HG03378 (cell line): ENCODE data around the gene MAML3.

ENCODE experiments used
- ATAC-seq: cut with Tn5 transposase; IDR thresholded peaks from one replicate; pipeline ENCODE4 v1.9.1; 2021; ENCODE audit warnings: mild to moderate bottlenecking, moderate library complexity; ENCODE audit not compliant: unreplicated experiment

MAML3 gene

DNA sequence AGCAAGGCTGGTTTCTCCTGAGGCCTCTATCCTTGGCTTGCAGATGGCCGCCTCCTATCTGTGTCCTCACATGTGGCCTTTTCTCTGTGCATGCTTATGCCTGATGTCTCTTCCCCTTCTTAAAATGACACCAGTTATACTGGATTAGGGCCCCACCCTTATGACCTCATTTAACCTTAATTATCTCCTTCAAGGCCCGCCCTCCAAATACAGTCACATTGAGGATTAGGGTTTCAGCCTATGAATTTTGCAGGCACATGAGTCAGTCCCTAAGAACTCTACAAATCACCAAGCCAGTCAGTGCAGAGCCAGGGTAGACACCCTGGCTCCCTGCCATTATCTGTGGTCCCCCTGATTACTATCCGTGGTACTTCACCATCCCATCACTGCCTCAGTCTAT lies 51.6 kb downstream of the MAML3 start:
- ATAC-seq = no peak

GRCh38 chr4:140100771-140101170 lies 53.2 kb downstream of the MAML3 start:
- no peak for ATAC-seq

- ATAC-seq = no peak
These were observed 54.0 kb downstream of the MAML3 start for GRCh38 chr4:140099983-140100382.

- no peak for ATAC-seq
These were observed 55.4 kb downstream of the MAML3 start for GRCh38 chr4:140098455-140099160.

DNA sequence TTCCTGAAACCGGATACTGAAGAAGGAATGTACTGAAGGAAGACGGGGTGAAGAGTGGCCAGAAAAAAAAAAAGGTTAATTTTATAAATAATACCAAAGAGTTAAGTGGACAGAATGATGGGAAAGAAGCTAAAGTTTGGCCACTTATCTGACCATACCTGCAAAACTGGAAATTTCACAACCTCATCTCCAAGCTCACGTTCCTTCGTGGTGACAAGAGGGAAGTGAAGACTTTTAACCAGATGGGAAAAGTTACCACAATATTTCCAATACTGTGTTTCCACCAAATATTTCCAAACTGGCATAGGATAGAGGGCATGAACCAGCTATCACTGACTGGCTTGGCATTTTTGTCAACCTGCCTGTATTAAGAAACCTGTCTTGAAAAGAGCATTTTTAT lies 56.4 kb downstream of the MAML3 start:
- no peak for ATAC-seq

DNA sequence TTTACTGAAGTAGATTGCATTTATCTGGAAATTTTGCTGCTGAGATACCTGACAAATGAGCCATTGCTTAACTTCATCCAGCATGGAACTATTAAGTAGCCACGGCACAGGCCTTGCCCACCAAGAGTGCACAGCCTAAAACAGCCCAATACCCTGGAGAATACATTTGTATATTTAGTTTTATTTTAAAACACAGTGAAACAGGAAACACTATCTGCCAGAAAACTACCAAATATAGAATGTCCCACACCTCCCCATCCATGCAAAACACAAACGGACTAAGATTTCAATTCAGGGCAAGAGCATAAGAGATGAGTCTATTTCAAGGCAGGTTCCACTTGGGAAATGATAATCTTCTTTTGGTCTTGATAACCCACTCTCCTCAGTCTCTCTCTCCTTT lies 57.1 kb downstream of the MAML3 start:
- ATAC-seq = no peak

GRCh38 chr4:140096483-140096861 lies 57.5 kb downstream of the MAML3 start:
- peak; percentile 5 for ATAC-seq

GRCh38 chr4:140095694-140096482 lies 58.1 kb downstream of the MAML3 start:
- peak; percentile 60 for ATAC-seq

DNA sequence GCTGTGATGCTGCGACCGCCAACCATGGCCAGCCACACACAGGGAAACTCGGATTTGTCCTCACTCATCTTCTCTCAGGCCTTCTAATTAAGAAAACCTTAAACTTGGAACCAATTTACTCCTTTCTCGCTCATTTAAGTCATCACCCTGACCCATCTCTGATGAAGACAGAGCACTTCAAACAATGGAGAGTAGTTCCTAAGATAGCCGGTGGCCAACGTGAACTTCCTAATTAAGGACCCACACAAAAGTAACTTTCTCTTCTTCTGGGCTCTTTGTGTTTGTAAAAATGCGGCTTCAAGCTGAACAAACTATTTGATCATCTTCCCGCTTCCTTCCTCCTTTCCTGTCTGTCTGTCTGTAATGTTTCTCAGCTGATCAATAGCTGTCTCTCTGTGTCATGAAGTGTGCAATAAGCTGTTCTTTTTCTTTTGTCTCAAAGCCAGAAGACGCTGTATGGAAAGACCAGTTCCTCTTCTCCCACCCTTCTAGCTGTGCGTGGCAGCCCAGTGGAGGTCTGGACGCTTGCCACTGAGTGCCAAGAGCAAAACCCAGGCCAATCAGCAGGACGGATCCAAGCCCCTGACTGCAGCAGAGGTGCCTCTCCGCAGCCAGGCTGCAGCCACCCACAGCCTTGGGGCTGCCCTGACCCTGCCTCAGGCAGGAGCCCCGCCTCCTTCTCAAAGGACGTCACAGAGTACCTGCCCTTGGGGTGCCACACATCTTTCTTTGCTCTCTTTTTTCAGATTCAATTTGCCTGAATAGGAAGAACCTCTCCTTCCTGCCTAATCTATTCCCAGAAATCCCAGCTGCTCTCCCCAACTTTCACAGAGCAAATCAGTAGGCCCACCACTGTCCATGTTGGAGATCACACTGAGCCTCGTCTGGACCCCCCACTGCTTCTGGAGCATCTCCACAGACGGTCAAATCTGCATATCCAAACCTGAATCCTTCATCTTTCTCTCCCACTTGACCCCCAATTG lies 59.3 kb downstream of the MAML3 start:
- ATAC-seq = no peak

DNA sequence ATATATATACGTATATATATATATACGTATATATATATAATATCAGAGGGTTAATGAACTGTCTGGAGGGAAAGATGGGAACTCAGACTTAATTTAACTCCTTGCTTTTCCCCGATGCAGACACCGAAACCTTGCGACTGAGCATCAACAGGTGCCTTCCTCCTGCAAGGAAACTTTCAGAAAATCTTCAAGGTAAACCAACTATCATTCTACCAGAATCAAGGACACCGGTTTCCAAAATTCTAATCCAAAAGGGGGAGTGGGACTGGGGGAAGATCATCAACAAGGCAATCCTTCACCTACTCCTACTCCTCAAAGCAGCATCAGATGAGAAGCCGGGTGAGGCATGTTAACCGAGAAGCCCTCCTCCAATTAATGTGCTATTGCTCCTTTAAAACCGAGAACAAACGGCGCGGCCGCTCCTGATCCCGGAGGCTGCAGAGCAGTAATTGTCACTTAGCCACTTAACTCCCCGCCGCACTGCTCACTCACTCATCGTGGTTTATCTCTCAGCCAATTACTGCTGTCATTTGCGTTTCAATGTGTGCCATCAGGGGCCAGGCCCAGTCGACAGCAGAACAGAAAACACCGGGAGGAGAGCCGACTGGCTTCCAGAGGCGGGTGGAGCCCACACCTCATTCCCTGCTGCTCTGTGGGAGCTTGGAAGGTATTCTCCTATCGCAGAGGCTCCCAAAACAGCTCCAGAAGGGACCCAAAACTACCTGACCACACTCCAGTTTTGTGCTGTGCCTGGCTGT lies 61.7 kb downstream of the MAML3 start:
- ATAC-seq = no peak

DNA sequence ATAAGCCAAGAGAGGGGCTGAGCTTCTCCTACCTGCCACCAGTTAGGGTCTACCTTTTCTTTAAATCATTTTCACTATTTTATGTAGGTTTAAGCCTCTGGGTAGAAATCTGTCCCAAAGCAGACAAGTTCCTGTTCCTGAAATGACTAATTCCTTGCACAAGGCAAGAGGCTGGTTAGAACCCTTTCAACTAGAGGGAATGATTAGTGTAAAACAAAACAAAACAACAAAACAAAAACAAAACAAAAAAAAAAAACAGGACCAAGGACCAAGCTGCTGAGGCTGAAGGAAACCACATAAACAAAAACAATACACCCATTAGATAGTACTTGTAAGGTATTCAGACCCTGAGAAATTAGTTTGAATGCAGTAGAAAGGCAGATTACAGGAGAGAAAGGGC lies 62.7 kb downstream of the MAML3 start:
- no peak for ATAC-seq

GRCh38 chr4:140090215-140090731 lies 63.7 kb downstream of the MAML3 start:
- ATAC-seq = no peak

GRCh38 chr4:140089216-140089615 lies 64.8 kb downstream of the MAML3 start:
- no peak for ATAC-seq

GRCh38 chr4:140088323-140088967 lies 65.5 kb downstream of the MAML3 start:
- ATAC-seq = no peak

DNA sequence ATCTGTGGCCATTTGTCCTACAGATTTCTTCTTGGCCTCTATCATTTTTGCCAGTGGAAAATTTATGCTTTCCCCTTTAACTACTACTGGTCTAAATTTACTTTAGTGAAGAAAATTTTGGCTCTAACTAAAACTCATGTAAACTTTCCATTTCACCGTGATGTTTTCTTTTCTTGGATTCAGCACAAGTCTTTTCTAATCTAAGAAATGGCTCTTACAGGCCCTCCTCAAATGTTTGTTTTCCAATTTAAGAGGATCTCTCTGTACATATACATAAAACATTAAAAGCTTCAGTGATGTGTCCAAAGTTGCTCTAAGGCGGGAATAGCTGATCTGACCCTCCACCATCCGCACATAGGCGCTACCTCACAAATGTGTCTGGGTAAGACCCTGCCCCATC lies 68.1 kb downstream of the MAML3 start:
- ATAC-seq = no peak

- ATAC-seq = no peak
These were observed 68.8 kb downstream of the MAML3 start for GRCh38 chr4:140085062-140085622.

DNA sequence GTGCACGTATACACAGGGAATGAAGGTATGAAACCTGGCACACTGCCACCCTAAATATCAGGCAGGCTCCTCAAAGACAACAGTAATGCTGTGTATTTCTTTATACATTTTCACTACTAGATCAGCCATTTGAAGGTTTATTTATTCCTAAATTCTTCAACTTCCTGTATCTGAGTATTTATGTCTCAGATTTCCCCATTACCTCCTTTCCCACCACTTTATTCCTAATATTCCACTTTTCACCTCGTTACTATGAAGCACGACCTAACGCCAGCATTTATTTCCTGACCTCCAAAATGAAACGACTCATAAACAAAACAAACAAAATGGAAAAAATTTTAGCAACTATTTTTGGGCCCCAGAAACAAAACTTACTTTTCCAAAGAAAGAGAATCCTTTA lies 69.6 kb downstream of the MAML3 start:
- ATAC-seq = no peak

DNA sequence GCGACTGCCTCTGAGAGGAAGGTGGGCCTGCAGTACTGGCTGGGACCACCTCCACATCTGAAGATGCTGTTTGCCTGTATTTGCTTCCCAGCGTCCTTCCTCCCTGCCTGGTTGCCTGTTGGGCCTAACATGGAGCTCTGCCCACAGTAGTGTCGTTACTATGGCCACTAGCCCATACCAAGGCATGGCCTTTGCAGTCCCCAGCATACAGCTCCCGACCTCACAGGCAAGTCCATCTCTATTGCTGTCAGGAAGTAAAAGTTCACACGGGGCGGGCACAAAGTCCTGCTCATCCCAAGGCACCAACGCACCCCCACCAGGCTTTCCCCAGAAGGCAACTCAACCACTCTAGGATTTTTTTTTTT lies 71.6 kb downstream of the MAML3 start:
- ATAC-seq = no peak

- ATAC-seq = no peak
These were observed 72.2 kb downstream of the MAML3 start for GRCh38 chr4:140081641-140082390.
